G401.6 (cell line): ENCODE data around the gene SUSD6.
"Not testable (repeated sequence)": the region's sequence is repeated elsewhere in the genome, so short reads cannot be mapped to it uniquely, and the experiment has no call there.

ENCODE experiments used
- FAIRE-seq: peaks from 2 replicates; lab custom pipeline; 2012; peaks lifted over from hg19 to GRCh38; lab: Jason Lieb, UNC

SUSD6 gene

GRCh38 chr14:69695322-69696203, 84.2 kb downstream of the SUSD6 start:
- no peak for FAIRE-seq

DNA sequence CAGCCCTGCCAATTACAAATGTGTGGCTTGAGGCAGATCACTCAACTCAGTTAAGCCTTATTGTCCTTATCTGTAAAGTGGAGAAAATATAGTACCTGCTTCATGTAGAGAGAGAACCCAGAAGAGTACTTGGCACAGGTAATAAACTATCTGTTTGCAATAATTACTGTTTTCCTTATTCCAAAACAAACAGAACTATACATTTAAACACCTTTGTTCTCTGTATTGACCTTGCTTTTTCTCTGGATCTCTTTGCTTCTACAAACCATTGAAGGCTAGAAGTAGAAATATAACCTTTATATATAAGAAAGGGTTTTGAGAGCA, 84.8 kb downstream of the SUSD6 start:
- FAIRE-seq, result no peak

GRCh38 chr14:69696633-69697557, 85.5 kb downstream of the SUSD6 start:
- FAIRE-seq, result no peak

GRCh38 chr14:69698572-69698971, 87.2 kb downstream of the SUSD6 start:
- no peak for FAIRE-seq

DNA sequence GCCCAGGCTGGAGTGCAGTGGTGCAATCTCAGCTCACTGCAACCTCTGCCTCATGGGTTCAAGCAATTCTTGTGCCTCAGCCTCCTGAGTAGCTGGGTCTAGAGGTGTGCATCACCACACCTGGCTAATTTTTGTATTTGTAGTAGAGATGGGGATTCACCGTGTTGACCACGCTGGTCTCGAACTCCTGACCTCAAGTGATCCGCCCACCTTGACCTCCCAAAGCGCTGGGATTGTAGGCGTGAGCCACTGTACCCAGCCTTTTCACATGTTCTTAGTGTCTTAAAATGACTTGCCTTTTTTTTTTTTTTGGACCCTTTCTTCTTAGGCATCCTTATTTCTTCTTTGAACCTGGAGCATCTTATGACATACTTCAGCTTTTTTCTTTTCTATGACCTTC, 87.8 kb downstream of the SUSD6 start:
- not testable (repeated sequence) for FAIRE-seq

- FAIRE-seq, result no peak
Measured at GRCh38 chr14:69699748-69700303, 88.4 kb downstream of the SUSD6 start.

- FAIRE-seq, result no peak
Measured at GRCh38 chr14:69700575-69700974, 89.2 kb downstream of the SUSD6 start.

DNA sequence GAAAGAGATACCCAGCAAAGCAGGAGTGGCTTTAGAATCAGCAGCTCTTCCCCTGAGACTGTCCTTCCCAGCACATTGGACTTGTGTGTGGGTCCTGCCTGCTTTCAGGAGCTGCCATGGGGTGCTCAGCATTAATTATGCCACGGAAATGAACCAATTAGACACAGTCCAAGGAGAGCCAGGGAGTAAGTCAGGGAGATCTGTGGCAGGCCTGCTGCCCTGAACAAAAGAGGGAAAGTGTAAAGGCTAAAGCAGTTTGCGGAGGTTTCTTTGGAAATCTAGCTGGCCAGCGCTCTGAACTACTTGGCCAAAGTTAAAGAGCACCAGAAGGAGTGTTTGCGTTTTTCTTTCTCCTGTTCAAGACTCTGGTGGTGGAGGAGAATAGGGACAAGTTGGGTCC, 89.9 kb downstream of the SUSD6 start:
- FAIRE-seq, result no peak

DNA sequence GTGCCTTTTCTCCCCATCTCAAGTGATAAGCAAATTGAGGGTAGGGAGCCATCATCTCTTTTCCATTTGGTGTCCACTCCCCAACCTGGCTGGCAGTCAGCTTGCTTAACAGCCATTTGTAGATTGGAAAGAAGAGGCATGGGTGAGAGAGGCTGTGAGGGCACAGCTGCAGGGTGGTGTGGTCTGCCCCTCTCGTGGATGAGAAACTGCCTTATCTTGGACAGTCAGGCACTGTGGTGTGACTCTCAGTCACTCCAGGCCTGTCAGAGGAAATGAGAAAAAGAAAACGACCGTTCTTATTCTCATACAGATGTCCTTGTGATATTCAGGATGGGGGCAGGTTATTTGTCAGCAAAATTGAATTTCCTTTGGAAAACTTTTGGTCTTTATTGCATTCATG, 90.5 kb downstream of the SUSD6 start:
- no peak for FAIRE-seq

DNA sequence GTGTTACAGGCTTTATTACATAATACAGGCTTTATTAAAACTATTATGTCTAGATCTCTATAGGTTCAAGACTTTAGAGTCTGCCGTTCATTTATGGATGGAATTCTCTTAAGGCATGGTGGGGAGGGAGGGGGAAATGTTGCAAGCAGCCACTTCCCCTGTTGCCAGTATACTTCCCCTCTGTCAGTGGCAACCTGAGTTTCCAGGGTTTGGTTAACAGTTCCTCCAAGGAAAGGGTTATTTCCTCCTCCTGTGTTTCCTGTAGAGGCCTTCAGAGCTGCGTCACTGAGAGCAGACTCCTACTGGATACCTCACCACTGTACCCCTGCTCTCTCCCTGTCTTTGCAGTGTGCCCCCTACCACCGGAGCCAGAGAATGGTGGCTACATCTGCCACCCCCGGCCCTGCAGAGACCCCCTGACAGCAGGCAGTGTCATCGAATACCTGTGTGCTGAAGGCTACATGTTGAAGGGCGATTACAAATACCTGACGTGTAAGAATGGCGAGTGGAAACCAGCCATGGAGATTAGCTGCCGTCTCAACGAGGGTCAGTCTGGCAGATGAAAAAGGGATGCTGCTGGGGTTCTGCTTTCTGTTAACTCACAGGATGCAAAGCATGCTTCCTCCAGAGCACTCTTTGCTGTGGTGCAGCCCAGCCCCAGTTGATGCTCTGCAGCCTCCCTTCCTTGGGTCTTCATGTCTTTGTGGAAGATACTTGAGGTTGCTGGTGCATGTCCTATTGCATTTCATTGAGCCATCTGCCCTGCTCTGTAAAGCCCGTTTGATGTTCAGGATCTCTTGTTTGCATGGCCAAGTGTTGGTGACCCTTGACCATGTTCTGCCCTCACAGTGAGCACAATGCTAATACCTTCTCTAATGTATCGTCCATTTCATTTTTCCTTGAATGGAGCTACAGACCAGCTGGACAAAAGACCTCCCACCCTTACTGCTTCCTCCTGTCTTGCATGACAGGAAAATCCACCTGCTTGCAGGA, 91.9 kb downstream of the SUSD6 start:
- no peak for FAIRE-seq

DNA sequence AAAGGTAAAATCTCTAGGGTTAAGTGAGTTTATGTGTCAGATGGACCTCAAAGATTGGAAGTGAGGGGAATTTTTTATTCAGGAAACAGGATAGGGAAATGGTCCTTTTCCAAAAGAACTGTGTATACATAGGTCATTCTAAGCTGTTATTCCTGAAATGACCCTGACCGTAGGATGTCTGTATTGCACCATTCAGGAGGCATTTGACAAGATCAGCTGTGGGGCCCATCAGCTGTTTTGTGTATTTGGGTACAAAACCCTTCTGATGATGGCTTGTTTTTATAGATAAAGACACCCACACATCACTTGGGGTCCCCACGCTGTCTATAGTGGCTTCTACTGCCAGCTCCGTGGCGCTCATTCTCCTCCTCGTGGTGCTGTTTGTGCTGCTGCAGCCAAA, 92.9 kb downstream of the SUSD6 start:
- no peak for FAIRE-seq

DNA sequence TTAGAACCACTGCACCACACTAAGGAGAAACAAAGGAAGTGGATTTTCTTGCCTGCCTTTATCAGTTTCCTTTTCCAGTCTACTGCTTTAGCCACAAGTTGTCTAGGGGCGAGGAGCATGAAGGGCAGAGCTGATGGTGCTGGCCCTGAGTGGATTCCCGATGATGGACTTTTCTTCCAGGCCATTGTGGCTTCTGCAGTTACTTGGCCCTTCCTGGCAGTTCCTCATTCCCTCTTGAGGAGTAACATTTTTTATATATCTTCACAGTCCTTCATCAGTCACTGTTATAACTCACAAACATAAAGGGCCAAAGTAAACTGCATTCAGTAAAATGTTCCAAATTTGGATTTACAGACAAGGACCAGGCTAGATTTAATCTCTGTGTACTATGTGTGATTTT, 94.3 kb downstream of the SUSD6 start:
- FAIRE-seq, result no peak

GRCh38 chr14:69708049-69708448, 96.7 kb downstream of the SUSD6 start:
- no peak for FAIRE-seq

- FAIRE-seq, result no peak
Measured at GRCh38 chr14:69708586-69709560, 97.5 kb downstream of the SUSD6 start.

GRCh38 chr14:69710378-69710777, 99.0 kb downstream of the SUSD6 start:
- FAIRE-seq, result no peak

GRCh38 chr14:69711065-69711464, 99.7 kb downstream of the SUSD6 start:
- no peak for FAIRE-seq

GRCh38 chr14:69711477-69711876, 100.1 kb downstream of the SUSD6 start:
- no peak for FAIRE-seq

DNA sequence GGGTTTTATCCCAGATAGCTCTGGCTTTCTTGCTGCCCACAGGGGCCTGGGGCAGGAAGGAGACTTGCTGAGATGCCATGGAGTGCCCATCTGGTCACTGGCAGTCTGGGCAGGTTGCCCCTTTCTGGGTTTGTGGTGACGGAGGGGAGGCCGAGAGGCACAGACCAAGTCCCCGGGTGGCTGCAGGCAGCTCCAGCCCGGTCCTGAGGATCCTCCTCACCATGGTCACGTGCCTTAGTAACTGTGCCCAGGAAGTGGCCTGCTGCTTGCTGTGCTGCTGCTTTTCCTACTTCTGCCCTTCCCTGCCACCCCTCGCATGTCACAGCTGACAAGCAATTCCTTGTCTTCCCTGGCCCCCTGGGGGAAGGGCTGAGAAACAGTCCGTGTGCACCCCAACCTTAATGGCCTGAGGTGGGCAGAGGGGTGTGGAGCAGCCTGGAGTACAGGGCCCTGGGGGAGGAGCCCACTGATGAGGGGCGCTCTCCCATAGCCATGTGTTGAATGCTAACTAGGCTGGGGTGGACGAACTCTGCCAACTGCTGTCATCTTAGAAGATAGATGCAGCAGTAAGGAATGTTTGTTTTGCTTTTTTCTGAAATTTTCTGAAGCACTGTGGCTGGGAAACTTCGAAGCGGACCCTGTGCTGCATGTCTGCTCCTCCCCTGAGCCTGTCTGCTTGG, 100.6 kb downstream of the SUSD6 start:
- no peak for FAIRE-seq

GRCh38 chr14:69712599-69713088, 101.2 kb downstream of the SUSD6 start:
- FAIRE-seq, result no peak
